ENCODE results near the gene PHTF2.

The PHTF2 gene

GRCh38 chr7:77796109-77796508, 2.5 kb upstream of the PHTF2 start:
- DNase-seq, result no peak

GRCh38 chr7:77796960-77797359, 1.6 kb upstream of the PHTF2 start:
- no peak for DNase-seq

GRCh38 chr7:77797734-77798393, 709 bp upstream of the PHTF2 start:
- DNase-seq, result no peak

GRCh38 chr7:77799078-77799964, 748 bp downstream of the PHTF2 start:
- DNase-seq, result no peak

- no peak for DNase-seq
Observed at GRCh38 chr7:77800158-77800557, 1.6 kb downstream of the PHTF2 start.

GRCh38 chr7:77800730-77801129, 2.2 kb downstream of the PHTF2 start:
- no peak for DNase-seq

GRCh38 chr7:77802557-77803405, 4.2 kb downstream of the PHTF2 start:
- DNase-seq, result no peak

- no peak for DNase-seq
Observed at GRCh38 chr7:77806425-77806824, 7.9 kb downstream of the PHTF2 start.

- no peak for DNase-seq
Observed at GRCh38 chr7:77808517-77808916, 9.9 kb downstream of the PHTF2 start.

GRCh38 chr7:77811516-77812289, 13.1 kb downstream of the PHTF2 start:
- DNase-seq, result no peak

GRCh38 chr7:77812290-77812685, 13.7 kb downstream of the PHTF2 start:
- DNase-seq, result no peak

- DNase-seq, result no peak
Observed at GRCh38 chr7:77813180-77813579, 14.6 kb downstream of the PHTF2 start.

GRCh38 chr7:77819021-77819420, 20.4 kb downstream of the PHTF2 start:
- DNase-seq, result no peak

GRCh38 chr7:77820967-77821366, 22.4 kb downstream of the PHTF2 start:
- DNase-seq, result no peak

- DNase-seq, result no peak
Observed at GRCh38 chr7:77822269-77822668, 23.7 kb downstream of the PHTF2 start.

GRCh38 chr7:77823787-77824186, 25.2 kb downstream of the PHTF2 start:
- DNase-seq, result no peak

- DNase-seq, result no peak
Observed at GRCh38 chr7:77824636-77825035, 26.1 kb downstream of the PHTF2 start.

- DNase-seq, result no peak
Observed at GRCh38 chr7:77825131-77825530, 26.6 kb downstream of the PHTF2 start.

GRCh38 chr7:77826300-77826699, 27.7 kb downstream of the PHTF2 start:
- DNase-seq, result no peak

- DNase-seq, result peak; percentile 18
Observed at GRCh38 chr7:77827999-77828398, 29.4 kb downstream of the PHTF2 start.

- DNase-seq, result peak; percentile 99
Observed at GRCh38 chr7:77830649-77831355, 32.2 kb downstream of the PHTF2 start.

GRCh38 chr7:77831481-77831880, 32.9 kb downstream of the PHTF2 start:
- no peak for DNase-seq
